Esophagus squamous epithelium (tissue), 4 donors: ENCODE results near the gene FAM227B.

Experiments used
- POLR2A ChIP-seq, 4 donors: fragments of 450-650 bp; IDR thresholded peaks; one replicate each; pipeline ENCODE4 v1.6.1; 2017; ENCODE audit warnings: antibody characterized with exemption in 4 of 4, mild to moderate bottlenecking in 4 of 4, moderate library complexity in 3 of 4
- TF ChIP-seq, protein P1 (sequence below), 6 experiments: fragments of 450-650 bp in 4 of 6; fragments of 200-600 bp in 2 of 6; sonication (generic) in 2 of 6; IDR thresholded peaks; one replicate each; pipeline ENCODE4 v1.5.1; 2016 to 2019; ENCODE audit warnings: antibody characterized with exemption in 6 of 6, mild to moderate bottlenecking in 4 of 6, moderate library complexity in 4 of 6

DNA sequence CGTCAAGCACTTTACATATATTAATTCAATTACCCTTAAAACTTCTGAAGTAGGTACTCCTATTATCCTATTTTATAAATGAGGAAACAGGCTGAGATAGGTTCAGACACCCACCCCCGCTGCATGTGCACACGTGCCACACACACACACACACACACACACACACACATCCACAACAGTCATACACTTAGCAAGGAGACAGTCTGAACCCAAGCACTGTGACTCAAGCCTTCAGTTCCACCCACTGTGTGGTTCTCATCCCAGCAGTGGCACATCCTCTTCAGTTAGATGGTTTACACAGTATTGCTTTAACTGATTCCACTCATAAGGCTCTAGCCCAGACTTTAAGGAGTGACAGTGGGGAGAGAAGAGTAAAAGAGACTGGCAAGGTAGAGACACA is 288.7 kb downstream of the FAM227B start:
- no peak for TF ChIP-seq POLR2A (IDR thresholded peaks at IDR 0.05)
- TF ChIP-seq, protein P1, sequence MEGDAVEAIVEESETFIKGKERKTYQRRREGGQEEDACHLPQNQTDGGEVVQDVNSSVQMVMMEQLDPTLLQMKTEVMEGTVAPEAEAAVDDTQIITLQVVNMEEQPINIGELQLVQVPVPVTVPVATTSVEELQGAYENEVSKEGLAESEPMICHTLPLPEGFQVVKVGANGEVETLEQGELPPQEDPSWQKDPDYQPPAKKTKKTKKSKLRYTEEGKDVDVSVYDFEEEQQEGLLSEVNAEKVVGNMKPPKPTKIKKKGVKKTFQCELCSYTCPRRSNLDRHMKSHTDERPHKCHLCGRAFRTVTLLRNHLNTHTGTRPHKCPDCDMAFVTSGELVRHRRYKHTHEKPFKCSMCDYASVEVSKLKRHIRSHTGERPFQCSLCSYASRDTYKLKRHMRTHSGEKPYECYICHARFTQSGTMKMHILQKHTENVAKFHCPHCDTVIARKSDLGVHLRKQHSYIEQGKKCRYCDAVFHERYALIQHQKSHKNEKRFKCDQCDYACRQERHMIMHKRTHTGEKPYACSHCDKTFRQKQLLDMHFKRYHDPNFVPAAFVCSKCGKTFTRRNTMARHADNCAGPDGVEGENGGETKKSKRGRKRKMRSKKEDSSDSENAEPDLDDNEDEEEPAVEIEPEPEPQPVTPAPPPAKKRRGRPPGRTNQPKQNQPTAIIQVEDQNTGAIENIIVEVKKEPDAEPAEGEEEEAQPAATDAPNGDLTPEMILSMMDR (IDR thresholded peaks at IDR 0.05), result no peak
